HTERT RPE-1 (cell line): ENCODE data around the gene CPEB1.
"Not testable (repeated sequence)": the region's sequence is repeated elsewhere in the genome, so short reads cannot be mapped to it uniquely, and the experiment has no call there.

Source experiments
- in situ Hi-C: fragments of 300-500 bp; cut with MboI; formaldehyde crosslinking; loops from 4 replicates; pipeline ENCODE4 v1.14.3; 2020; ENCODE audit warnings: low sequenced_read_pairs

CPEB1 gene

GRCh38 chr15:82649226-82649999 is 2.2 kb upstream of the CPEB1 start:
- in situ Hi-C loops, result no loop called here

DNA sequence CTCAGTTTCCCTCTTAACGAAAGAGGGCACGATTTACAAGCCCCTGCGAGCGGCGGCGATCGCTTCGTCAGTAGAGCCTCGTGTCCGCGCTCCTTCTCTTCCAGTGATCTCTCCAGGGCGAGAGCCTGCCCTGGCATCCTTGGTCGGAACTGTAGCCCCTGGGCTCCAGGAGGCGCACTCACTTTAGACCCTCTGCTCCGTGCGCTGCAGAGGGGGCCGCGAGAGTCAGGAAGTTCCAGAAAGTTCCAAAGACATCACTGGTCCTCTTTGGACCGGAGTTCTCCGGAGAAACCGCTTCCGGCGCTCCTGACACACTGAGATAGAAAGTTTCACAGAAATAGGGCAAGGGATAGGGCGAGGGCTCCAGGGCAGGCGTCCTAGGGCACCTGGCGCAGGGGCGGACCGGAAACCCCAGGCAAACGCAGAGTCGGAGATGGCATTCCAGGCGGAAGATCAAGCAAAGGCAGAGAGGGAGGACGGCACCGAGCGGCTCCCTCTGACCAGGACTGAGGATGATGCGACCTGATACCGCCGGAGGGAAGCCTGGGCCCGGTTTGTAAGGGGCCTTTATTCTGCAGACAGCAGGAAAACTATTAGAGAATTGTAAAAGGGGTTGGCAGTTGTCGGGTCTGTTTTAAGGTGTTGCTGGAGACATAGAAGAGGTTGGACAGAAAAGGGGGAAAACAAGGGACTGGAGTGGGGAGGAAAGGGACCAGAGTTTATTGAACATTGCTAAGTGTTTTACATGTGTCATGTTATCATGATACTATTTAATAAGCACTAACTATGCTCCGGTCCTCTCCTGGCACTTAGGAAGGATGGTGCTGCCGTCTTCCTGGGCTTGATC is 1.3 kb upstream of the CPEB1 start:
- in situ Hi-C loops, result no loop called here

GRCh38 chr15:82647835-82648256 is 683 bp upstream of the CPEB1 start:
- in situ Hi-C loops, result no loop called here

GRCh38 chr15:82646250-82647044 is 716 bp downstream of the CPEB1 start:
- in situ Hi-C loops, result no loop called here

DNA sequence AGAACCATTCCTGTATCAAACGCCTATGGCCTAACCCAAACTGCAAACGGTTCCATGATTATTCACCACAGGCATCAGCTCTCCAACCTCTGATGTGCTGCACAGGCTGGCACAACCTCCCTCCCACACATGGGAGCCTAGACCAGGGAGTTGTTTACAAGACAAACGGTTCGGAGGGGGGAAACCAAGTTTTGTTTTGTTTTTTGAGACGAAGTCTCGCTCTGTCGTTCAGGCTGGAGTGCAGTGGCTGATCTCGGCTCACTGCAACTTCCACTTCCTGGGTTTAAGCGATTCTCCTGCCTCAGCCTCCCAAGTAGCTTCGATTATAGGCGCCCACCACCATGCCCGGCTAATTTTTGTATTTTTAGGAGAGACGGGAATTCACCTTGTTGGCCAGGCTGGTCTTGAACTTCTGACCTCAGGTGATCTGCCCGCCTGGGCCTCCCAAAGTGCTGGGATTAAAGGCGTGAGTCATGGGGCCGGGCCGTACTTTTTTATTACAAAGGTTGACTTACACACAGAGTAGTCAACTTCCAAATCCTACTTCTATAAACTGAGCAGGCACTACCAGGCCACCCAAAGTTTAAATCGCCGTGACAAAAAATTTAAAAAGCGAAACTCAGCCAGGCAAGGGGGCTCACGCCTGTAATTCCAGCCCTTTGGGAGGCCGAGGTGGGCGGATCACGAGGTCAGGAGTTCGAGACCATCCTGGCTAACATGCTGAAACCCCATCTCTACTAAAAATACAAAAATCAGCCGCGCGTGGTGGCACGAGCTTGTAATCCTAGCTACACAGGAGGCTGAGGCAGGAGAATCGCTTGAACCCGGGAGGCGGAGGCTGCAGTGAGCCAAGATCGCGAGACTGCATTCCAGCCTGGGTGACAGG is 2.0 kb downstream of the CPEB1 start:
- in situ Hi-C loops, result not testable (repeated sequence)

DNA sequence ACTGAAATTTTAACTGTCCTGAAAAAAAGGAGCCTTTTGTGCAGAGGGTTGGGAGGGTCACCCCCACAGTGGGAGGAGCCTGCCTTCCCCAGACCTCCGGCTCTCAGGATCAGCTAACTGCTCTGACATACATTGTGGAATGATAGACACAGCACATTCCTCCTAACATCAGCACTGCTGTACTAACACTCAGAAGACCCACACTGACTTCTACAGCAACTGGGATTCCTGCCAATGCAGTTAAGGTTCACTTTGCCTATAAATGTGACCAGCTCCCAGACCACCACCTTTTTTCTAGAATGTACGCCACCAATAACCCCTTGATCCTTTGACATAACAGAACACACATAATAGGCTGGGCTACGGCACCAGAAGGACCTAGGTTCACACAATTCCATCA is 3.2 kb downstream of the CPEB1 start:
- in situ Hi-C loops, result no loop called here

DNA sequence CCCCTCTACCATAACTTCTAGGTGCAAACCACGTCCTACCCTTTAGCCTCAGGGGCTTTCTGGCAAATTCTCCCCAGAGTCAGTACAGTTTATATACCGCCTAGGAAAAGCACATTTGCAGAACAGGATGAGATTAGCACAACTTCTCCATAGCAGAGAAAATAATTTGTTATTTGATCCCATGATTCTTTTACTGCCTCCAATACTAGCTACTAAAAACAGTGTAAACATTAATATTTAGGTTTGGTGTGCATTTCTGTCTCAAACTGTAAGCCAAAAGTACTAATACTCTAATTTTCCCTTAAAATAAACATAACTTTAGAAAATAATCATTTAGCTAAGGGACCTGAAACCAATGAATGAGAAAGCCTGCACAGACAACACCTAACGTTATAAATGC is 4.5 kb downstream of the CPEB1 start:
- in situ Hi-C loops, result no loop called here

- in situ Hi-C loops, result no loop called here
These were observed 5.9 kb downstream of the CPEB1 start for GRCh38 chr15:82641129-82641798.

- in situ Hi-C loops, result no loop called here
These were observed 6.5 kb downstream of the CPEB1 start for GRCh38 chr15:82640672-82641071.

- in situ Hi-C loops, result no loop called here
These were observed 11.4 kb downstream of the CPEB1 start for GRCh38 chr15:82635798-82636197.

- in situ Hi-C loops, result no loop called here
These were observed 17.1 kb downstream of the CPEB1 start for GRCh38 chr15:82630033-82630432.

GRCh38 chr15:82625136-82625535 is 22.0 kb downstream of the CPEB1 start:
- in situ Hi-C loops, result no loop called here

GRCh38 chr15:82624438-82624837 is 22.7 kb downstream of the CPEB1 start:
- in situ Hi-C loops, result no loop called here

GRCh38 chr15:82624008-82624407 is 23.2 kb downstream of the CPEB1 start:
- in situ Hi-C loops, result no loop called here

DNA sequence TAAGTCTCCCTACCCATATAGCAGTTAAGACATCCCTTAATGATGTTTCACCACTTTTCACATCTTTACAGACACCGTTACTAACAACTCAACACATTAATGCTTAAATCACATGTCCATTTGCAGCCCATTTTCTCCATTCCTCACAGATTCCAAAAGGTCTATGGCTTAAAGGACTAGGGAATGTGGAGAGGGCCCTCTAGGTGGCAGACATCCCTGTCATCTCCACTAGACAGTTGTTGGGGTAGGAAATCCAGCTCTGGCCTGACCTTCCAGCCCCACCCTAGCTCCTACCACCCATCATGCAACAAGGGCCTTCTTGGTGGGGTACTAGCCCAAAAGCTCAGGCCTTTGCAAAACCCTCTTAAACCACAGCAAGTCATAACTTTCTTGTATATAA is 25.2 kb downstream of the CPEB1 start:
- in situ Hi-C loops, result no loop called here

- in situ Hi-C loops, result no loop called here
These were observed 33.4 kb downstream of the CPEB1 start for GRCh38 chr15:82613747-82614146.

DNA sequence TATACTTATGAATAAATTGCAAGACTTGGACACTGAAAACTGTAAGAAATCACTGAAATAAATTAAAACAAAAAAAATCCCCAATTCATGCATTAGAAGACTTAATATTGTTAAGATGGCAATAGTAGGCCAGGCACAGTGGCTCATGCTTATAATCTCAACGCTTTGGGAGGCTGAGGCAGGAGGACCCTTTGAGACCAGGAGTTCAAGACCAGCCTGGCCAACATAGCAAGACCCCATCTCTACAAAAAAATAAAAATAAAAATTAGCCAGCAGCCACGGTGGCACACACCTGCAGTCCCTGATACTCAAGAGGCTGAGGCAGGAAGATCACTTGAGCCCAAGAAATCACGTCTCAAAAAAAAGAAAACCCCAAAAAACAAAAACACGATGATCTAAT is 35.8 kb downstream of the CPEB1 start:
- in situ Hi-C loops, result no loop called here

GRCh38 chr15:82602195-82602594 is 45.0 kb downstream of the CPEB1 start:
- in situ Hi-C loops, result no loop called here

GRCh38 chr15:82599862-82600261 is 47.3 kb downstream of the CPEB1 start:
- in situ Hi-C loops, result no loop called here

GRCh38 chr15:82597815-82598214 is 49.3 kb downstream of the CPEB1 start:
- in situ Hi-C loops, result no loop called here
